ENCODE data around the gene POU6F1.

Gene POU6F1

DNA sequence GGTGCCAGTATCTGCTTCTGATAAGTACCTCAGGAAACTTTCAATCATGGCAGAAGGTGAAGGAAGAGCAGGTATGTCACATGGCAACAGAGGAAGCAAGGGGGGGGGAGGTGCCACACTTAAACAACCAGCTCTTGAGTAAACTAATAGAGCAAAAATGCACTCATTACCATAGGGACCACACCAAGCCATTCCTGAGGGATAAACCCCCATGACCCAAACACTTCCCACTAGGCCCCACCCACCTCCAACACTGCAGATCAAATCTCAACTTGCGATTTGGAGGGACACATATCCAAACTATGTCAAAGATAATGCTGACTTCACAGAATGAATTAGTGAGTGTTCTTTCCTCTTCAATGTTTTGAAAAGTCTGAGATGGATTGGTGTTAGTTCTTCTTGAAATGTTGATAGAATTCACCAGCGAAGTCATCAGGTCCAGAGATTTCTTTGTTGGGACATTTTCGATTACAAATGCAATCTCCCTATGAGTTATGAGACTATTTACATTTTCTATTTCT lies 61.6 kb downstream of the POU6F1 start:
- DNase-seq (ENCODE audit: low spot score) = no peak

GRCh38 chr12:51152953-51153352 lies 64.9 kb downstream of the POU6F1 start:
- no peak for DNase-seq (ENCODE audit: low spot score)

- DNase-seq (ENCODE audit: low spot score) = no peak
Observed at GRCh38 chr12:51150777-51151176, 67.1 kb downstream of the POU6F1 start.

DNA sequence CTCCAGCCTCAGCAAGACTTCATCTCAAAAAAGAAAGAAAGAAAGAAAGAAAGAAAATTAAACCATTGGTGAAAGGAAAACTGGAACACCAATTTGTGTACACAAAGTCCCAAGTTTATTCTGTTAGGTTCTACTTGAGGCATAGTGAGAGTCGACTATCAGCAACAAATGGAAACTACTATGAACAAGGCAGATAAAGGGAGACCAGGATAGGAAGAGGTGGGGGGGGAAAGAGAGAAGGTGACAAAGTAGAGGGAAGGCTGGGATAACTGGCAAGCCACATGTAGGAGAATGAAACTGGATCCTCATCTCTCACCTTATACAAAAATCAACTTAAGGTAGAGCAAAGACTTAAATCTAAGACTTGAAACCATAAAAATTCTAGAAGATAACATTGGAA lies 70.6 kb downstream of the POU6F1 start:
- no peak for DNase-seq (ENCODE audit: low spot score)

GRCh38 chr12:51139292-51139844 lies 78.5 kb downstream of the POU6F1 start:
- no peak for DNase-seq (ENCODE audit: low spot score)
